Measurements from ENCODE around the gene TBX4.
"Not testable (repeated sequence)": the region's sequence is repeated elsewhere in the genome, so short reads cannot be mapped to it uniquely, and the experiment has no call there.

The TBX4 gene

DNA sequence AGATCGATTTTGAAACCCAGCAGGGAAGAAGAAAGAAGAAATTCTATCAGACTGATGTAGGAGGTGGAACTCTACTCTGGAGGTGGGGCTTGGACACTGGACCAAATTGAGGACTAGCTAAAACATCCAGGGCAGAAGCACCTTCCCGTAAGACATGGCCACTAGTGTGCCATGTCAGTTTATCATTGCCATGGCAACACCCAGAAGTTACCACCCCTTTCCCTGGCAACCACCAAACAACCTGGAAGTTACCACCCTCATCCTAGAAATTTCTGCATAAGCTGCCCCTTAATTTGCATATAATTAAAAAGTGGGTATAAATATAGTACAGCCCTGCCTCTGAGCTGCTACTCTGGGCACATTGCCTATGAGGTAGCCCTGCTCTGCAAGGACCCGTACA, 72.1 kb downstream of the TBX4 start:
- no peak for DNase-seq (ENCODE audit: low read depth)

DNA sequence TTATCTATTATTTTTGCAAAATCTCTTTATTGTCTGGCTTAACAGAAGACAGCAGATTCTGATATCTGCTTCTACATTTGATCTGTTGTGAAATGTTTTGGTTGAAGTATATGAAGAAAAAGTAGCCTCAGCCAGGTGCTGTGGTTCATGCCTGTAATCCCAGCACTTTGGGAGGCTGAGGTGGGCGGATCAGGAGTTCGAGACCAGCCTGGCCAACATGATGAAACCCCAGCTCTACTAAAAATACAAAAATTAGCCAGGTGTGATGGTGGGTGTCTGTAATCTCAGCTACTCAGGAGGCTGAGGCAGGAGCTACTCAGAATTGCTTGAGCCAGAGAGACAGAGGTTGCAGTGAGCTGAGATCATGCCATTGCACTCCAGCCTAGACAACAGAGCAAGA, 75.2 kb downstream of the TBX4 start:
- DNase-seq (ENCODE audit: low read depth), result not testable (repeated sequence)

DNA sequence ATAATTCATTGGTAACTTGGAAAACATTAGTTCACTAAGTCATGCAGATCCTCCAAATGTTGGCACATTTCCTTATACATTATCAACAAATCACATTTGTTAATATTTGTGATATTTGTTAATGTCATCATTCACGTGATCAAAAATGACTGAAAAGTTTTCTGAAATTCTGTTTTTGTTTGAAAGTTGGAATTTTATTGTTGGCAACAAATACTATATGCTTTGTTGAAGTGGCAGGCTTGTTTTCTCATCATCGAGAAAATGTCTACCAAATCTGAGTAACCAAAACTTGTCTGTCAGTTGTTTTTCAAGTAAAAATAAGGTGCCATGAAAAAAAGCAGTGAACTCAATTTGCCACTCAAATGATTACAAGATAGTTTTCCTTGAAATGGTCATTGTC, 75.9 kb downstream of the TBX4 start:
- no peak for DNase-seq (ENCODE audit: low read depth)

DNA sequence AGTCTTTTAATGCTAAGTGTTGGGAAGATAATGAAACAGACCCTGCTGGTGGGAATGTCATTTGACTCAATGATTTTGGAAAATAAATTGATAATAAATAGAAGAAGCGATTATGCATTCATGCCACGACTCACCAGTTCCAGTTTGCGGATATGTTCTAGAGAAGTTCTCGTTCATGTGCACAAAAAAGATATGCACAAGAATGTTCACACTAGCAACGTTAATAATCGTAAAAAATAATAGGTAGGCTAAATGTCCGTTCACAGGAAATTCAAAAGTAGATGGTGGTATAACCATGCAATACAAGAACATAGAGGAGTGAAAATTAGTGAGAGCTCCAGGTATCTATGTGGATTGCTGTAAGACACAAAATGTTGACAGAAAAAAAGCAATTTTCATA, 79.0 kb downstream of the TBX4 start:
- DNase-seq (ENCODE audit: low read depth), result no peak

DNA sequence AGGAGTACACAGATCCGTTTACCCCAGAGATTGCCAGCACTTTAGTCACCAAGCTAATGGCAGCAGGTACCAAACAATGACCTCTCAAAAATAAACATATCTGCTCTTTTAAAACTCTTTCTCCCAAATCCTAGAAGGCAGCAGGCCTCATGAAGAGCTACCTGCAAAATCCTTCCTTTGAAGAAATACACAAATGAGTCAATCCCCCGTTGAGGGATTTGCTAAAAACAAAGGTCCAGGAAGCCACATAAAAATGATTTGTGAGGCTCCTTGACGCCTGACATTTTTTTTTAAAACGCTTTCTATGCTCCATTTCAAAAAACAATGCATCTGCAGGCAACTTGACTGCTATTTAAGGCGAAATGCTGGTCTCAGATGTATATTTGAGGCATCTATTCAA, 80.6 kb downstream of the TBX4 start:
- no peak for DNase-seq (ENCODE audit: low read depth)

DNA sequence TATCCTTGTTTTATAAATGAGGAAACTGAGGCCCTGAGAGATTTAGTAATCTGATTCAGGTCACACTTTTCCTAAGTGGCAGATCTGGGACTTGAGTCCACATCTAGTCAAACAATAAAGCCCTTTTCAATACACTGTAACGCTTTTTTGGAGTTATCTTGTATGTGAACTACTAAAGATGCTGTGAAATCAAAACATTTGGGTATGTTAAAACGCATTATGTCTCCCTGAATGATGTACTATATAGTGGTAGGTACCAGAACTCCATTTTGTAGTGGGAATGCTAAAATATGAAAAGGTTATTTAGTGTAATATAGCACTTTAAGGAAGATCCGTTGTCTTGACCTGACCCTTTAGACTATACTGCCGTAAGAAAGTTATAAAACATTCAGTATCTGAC, 81.6 kb downstream of the TBX4 start:
- DNase-seq (ENCODE audit: low read depth), result no peak

DNA sequence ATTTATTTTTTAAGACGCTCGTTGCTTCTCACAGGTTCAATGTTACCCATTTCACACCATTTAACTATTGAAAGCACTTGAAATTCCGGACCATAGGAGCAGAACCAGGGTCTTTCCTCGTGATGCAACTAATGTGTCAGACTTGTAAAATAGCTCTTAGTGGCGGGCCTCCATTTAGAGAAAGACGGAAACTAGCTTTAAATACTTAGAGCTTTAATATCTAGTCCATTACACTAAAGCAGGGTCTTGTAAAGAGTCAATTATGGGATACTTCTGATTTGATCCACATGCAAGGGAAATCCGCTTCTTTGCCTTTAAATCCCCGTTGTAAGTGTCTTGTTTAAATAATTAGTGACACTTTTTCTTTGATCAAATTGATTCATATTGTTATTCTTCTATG, 82.2 kb downstream of the TBX4 start:
- DNase-seq (ENCODE audit: low read depth), result no peak
